ENCODE results near the gene OSBP2.

Gene OSBP2

GRCh38 chr22:30837531-30837930 is 142.9 kb downstream of the OSBP2 start:
- no peak overlapping the region for H3K4me3 ChIP-seq (ENCODE audit: low read length)
- no peak for DNase-seq (ENCODE audit: low read depth)
- no peak for TF ChIP-seq CTCF (conservative IDR thresholded peaks at IDR 0.05; ENCODE audit: low read depth, low read length)

GRCh38 chr22:30838111-30838510 is 143.4 kb downstream of the OSBP2 start:
- TF ChIP-seq CTCF (conservative IDR thresholded peaks at IDR 0.05; ENCODE audit: low read depth, low read length): no peak
- no peak overlapping the region for H3K4me3 ChIP-seq (ENCODE audit: low read length)
- no peak for DNase-seq (ENCODE audit: low read depth)

GRCh38 chr22:30841273-30841672 is 146.6 kb downstream of the OSBP2 start:
- no peak overlapping the region for H3K4me3 ChIP-seq (ENCODE audit: low read length)
- DNase-seq (ENCODE audit: low read depth): no peak
- no peak for TF ChIP-seq CTCF (conservative IDR thresholded peaks at IDR 0.05; ENCODE audit: low read depth, low read length)

GRCh38 chr22:30843245-30843644 is 148.6 kb downstream of the OSBP2 start:
- no peak overlapping the region for H3K4me3 ChIP-seq (ENCODE audit: low read length)
- no peak for TF ChIP-seq CTCF (conservative IDR thresholded peaks at IDR 0.05; ENCODE audit: low read depth, low read length)
- DNase-seq (ENCODE audit: low read depth): no peak

- H3K4me3 ChIP-seq (ENCODE audit: low read length): no peak overlapping the region
- TF ChIP-seq CTCF (conservative IDR thresholded peaks at IDR 0.05; ENCODE audit: low read depth, low read length): no peak
- no peak for DNase-seq (ENCODE audit: low read depth)
These were observed 152.9 kb downstream of the OSBP2 start for GRCh38 chr22:30847583-30847982.

- no peak overlapping the region for H3K4me3 ChIP-seq (ENCODE audit: low read length)
- no peak for DNase-seq (ENCODE audit: low read depth)
- no peak for TF ChIP-seq CTCF (conservative IDR thresholded peaks at IDR 0.05; ENCODE audit: low read depth, low read length)
These were observed 160.6 kb downstream of the OSBP2 start for GRCh38 chr22:30855266-30855665.

- no peak overlapping the region for H3K4me3 ChIP-seq (ENCODE audit: low read length)
- no peak for TF ChIP-seq CTCF (conservative IDR thresholded peaks at IDR 0.05; ENCODE audit: low read depth, low read length)
- no peak for DNase-seq (ENCODE audit: low read depth)
These were observed 161.2 kb downstream of the OSBP2 start for GRCh38 chr22:30855677-30856518.
